IPS-15b (cell line): ENCODE measurements around the gene PTH1R.

Source experiments
- H3K27me3 ChIP-seq: one replicate; pipeline ENCODE4 v1.6.1; 2013; ENCODE audit warnings: low read length; ENCODE audit not compliant: control insufficient read depth, insufficient read depth
- H3K36me3 ChIP-seq: one replicate; pipeline ENCODE4 v1.6.1; 2013; ENCODE audit warnings: low read length; ENCODE audit not compliant: control insufficient read depth, insufficient read depth
- H3K4me1 ChIP-seq: one replicate; pipeline ENCODE4 v1.6.1; 2013; ENCODE audit warnings: mild to moderate bottlenecking, low read length; ENCODE audit not compliant: control insufficient read depth, insufficient read depth
- H3K4me3 ChIP-seq: one replicate; pipeline ENCODE4 v1.5.1; 2013; ENCODE audit warnings: low read depth, low read length
- H3K9ac ChIP-seq: one replicate; pipeline ENCODE4 v1.6.1; 2013; ENCODE audit warnings: low read depth, mild to moderate bottlenecking, low read length
- H3K9me3 ChIP-seq: one replicate; pipeline ENCODE4 v1.6.1; 2013; ENCODE audit warnings: mild to moderate bottlenecking, low read length; ENCODE audit not compliant: control insufficient read depth, insufficient read depth

PTH1R gene

GRCh38 chr3:46923559-46924350, 46.2 kb downstream of the PTH1R start:
- Histone ChIP-seq H3K9ac (no peak overlapping the region), H3K36me3 (peaks cover 70% of the 10 kb centered on the region), H3K27me3 (no peaks in the 10 kb centered on the region), H3K4me1 (no peaks in the 10 kb centered on the region), H3K9me3 (no peaks in the 10 kb centered on the region), H3K4me3 (no peak overlapping the region)

GRCh38 chr3:46924921-46925584, 47.5 kb downstream of the PTH1R start:
- H3K9me3 ChIP-seq: no peaks in the 10 kb centered on the region
- no peaks in the 10 kb centered on the region for H3K27me3 ChIP-seq
- peaks cover 66% of the 10 kb centered on the region for H3K36me3 ChIP-seq
- no peak overlapping the region for H3K9ac ChIP-seq
- H3K4me3 ChIP-seq: no peak overlapping the region
- H3K4me1 ChIP-seq: no peaks in the 10 kb centered on the region

- H3K4me1 ChIP-seq: no peaks in the 10 kb centered on the region
- H3K27me3 ChIP-seq: no peaks in the 10 kb centered on the region
- H3K9ac ChIP-seq: no peak overlapping the region
- H3K36me3 ChIP-seq: peaks cover 62% of the 10 kb centered on the region
- no peaks in the 10 kb centered on the region for H3K9me3 ChIP-seq
- H3K4me3 ChIP-seq: no peak overlapping the region
Observed at GRCh38 chr3:46925585-46925934, 48.0 kb downstream of the PTH1R start.

GRCh38 chr3:46926039-46926438, 48.5 kb downstream of the PTH1R start:
- no peak overlapping the region for H3K9ac ChIP-seq
- no peaks in the 10 kb centered on the region for H3K9me3 ChIP-seq
- peaks cover 58% of the 10 kb centered on the region for H3K36me3 ChIP-seq
- no peaks in the 10 kb centered on the region for H3K27me3 ChIP-seq
- H3K4me3 ChIP-seq: no peak overlapping the region
- peaks cover 2% of the 10 kb centered on the region for H3K4me1 ChIP-seq

- Histone ChIP-seq H3K36me3 (peaks cover 54% of the 10 kb centered on the region), H3K4me3 (no peak overlapping the region), H3K9me3 (no peaks in the 10 kb centered on the region), H3K9ac (no peak overlapping the region), H3K27me3 (no peaks in the 10 kb centered on the region), H3K4me1 (peaks cover 2% of the 10 kb centered on the region)
Observed at GRCh38 chr3:46926447-46926846, 48.9 kb downstream of the PTH1R start.

GRCh38 chr3:46926871-46927717, 49.6 kb downstream of the PTH1R start:
- Histone ChIP-seq H3K4me1 (peaks cover 2% of the 10 kb centered on the region), H3K9ac (no peak overlapping the region), H3K9me3 (no peaks in the 10 kb centered on the region), H3K4me3 (no peak overlapping the region), H3K36me3 (peaks cover 47% of the 10 kb centered on the region), H3K27me3 (no peaks in the 10 kb centered on the region)

- no peaks in the 10 kb centered on the region for H3K27me3 ChIP-seq
- no peak overlapping the region for H3K4me3 ChIP-seq
- peaks cover 2% of the 10 kb centered on the region for H3K4me1 ChIP-seq
- no peak overlapping the region for H3K9ac ChIP-seq
- H3K9me3 ChIP-seq: no peaks in the 10 kb centered on the region
- H3K36me3 ChIP-seq: peaks cover 42% of the 10 kb centered on the region
Observed at GRCh38 chr3:46927718-46928073, 50.2 kb downstream of the PTH1R start.

- Histone ChIP-seq H3K4me3 (no peak overlapping the region), H3K36me3 (peaks cover 36% of the 10 kb centered on the region), H3K4me1 (peaks cover 2% of the 10 kb centered on the region), H3K9ac (no peak overlapping the region), H3K27me3 (no peaks in the 10 kb centered on the region), H3K9me3 (no peaks in the 10 kb centered on the region)
Observed at GRCh38 chr3:46928282-46928681, 50.8 kb downstream of the PTH1R start.

GRCh38 chr3:46929324-46929723, 51.8 kb downstream of the PTH1R start:
- no peak overlapping the region for H3K9ac ChIP-seq
- H3K9me3 ChIP-seq: no peaks in the 10 kb centered on the region
- H3K36me3 ChIP-seq: peaks cover 27% of the 10 kb centered on the region
- H3K4me3 ChIP-seq: no peak overlapping the region
- peaks cover 2% of the 10 kb centered on the region for H3K4me1 ChIP-seq
- no peaks in the 10 kb centered on the region for H3K27me3 ChIP-seq

- Histone ChIP-seq H3K9me3 (no peaks in the 10 kb centered on the region), H3K36me3 (peaks cover 23% of the 10 kb centered on the region), H3K4me1 (peaks cover 10% of the 10 kb centered on the region), H3K27me3 (no peaks in the 10 kb centered on the region), H3K9ac (no peak overlapping the region), H3K4me3 (no peak overlapping the region)
Observed at GRCh38 chr3:46930166-46930944, 52.8 kb downstream of the PTH1R start.

GRCh38 chr3:46930945-46931403, 53.5 kb downstream of the PTH1R start:
- Histone ChIP-seq H3K9me3 (no peaks in the 10 kb centered on the region), H3K36me3 (peaks cover 19% of the 10 kb centered on the region), H3K9ac (no peak overlapping the region), H3K4me1 (peaks cover 10% of the 10 kb centered on the region), H3K4me3 (no peak overlapping the region), H3K27me3 (no peaks in the 10 kb centered on the region)
